Measurements from ENCODE around the gene MRPS26. TPM values are rescaled to one million over a fixed set of nuclear protein-coding genes. Genes with fewer than 3 reads are reported as not detected.

The MRPS26 gene
- total RNA-seq (100 to 1,000 TPM in 1 of 5 donors, 10 to 100 TPM in 3, 1 to 10 TPM in 1; 4.5 to 102 (median 34.5) TPM), polyA plus RNA-seq (10 to 100 TPM; 65.4 to 82.8 (median 74.3) TPM)
- long read RNA-seq, donor 1, transcript MRPS26-201 (4 exons, 1,127 nt) = major isoform, 16 of 21 reads
- long read RNA-seq, donor 1, partial matches to known transcripts = 5 of 21 reads
- long read RNA-seq, donor 1, other reads (novel, unspliced or antisense) = 0 of 21 reads
- long read RNA-seq, donor 2, transcript MRPS26-201 (4 exons, 1,127 nt) = major isoform, 22 of 22 reads
- long read RNA-seq, donor 2, partial matches to known transcripts = 0 of 22 reads
- long read RNA-seq, donor 2, other reads (novel, unspliced or antisense) = 0 of 22 reads
- long read RNA-seq, donor 3, transcript MRPS26-201 (4 exons, 1,127 nt) = major isoform, 22 of 22 reads
- long read RNA-seq, donor 3, partial matches to known transcripts = 0 of 22 reads
- long read RNA-seq, donor 3, other reads (novel, unspliced or antisense) = 0 of 22 reads
- long read RNA-seq, donor 4, partial matches to known transcripts = 0 of 3 reads
- long read RNA-seq, donor 4, other reads (novel, unspliced or antisense) = 0 of 3 reads
- long read RNA-seq, donor 5, transcript MRPS26-201 (4 exons, 1,127 nt) = major isoform, 32 of 37 reads
- long read RNA-seq, donor 5, partial matches to known transcripts = 5 of 37 reads
- long read RNA-seq, donor 5, other reads (novel, unspliced or antisense) = 0 of 37 reads
- long read RNA-seq, donor 6, transcript MRPS26-201 (4 exons, 1,127 nt) = major isoform, 65 of 78 reads
- long read RNA-seq, donor 6, partial matches to known transcripts = 13 of 78 reads
- long read RNA-seq, donor 6, other reads (novel, unspliced or antisense) = 0 of 78 reads
- long read RNA-seq, donor 7, transcript MRPS26-201 (4 exons, 1,127 nt) = major isoform, 33 of 33 reads
- long read RNA-seq, donor 7, partial matches to known transcripts = 0 of 33 reads
- long read RNA-seq, donor 7, other reads (novel, unspliced or antisense) = 0 of 33 reads
- long read RNA-seq, donor 8, transcript MRPS26-201 (4 exons, 1,127 nt) = major isoform, 27 of 34 reads
- long read RNA-seq, donor 8, partial matches to known transcripts = 7 of 34 reads
- long read RNA-seq, donor 8, other reads (novel, unspliced or antisense) = 0 of 34 reads
- long read RNA-seq, donor 9, transcript MRPS26-201 (4 exons, 1,127 nt) = major isoform, 17 of 27 reads
- long read RNA-seq, donor 9, partial matches to known transcripts = 10 of 27 reads
- long read RNA-seq, donor 9, other reads (novel, unspliced or antisense) = 0 of 27 reads
- long read RNA-seq, donor 10, transcript MRPS26-201 (4 exons, 1,127 nt) = major isoform, 12 of 17 reads
- long read RNA-seq, donor 10, partial matches to known transcripts = 5 of 17 reads
- long read RNA-seq, donor 10, other reads (novel, unspliced or antisense) = 0 of 17 reads

DNA sequence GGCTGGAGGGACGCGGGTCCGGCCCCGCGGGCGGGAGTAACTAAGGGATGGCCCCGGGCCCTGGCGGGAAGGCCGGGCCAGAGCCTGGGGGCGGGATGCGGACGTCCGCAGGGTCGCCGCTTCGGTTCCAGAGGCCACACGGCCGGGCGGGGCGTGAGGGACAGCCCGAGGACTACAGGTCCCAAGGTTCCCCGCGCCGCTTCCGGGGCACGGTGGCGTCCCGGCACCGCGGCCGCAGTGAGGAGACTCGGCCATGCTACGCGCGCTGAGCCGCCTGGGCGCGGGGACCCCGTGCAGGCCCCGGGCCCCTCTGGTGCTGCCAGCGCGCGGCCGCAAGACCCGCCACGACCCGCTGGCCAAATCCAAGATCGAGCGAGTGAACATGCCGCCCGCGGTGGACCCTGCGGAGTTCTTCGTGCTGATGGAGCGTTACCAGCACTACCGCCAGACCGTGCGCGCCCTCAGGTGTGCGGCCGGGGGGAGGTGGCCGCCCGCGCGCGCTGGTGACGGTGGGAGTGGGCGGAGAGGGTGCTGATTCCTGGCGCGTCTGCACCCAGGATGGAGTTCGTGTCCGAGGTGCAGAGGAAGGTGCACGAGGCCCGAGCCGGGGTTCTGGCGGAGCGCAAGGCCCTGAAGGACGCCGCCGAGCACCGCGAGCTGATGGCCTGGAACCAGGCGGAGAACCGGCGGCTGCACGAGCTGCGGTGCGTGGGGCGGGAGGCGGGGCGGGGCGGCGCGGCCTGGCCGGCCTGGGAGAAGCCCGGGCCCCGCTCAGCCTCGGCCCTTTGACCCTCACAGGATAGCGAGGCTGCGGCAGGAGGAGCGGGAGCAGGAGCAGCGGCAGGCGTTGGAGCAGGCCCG, at the start of gene MRPS26:
MRPS26 (plus strand) TSS at position 237 of the 861 bp plus-strand sequence; CDS start at position 254, 17 bp downstream.
- Histone ChIP-seq H3K4me1 (peaks cover 18 to 53% (median 46%) of the 10 kb centered on the region in 4 donors), H3K36me3 (peaks cover 22 to 37% (median 32%) of the 10 kb centered on the region in 4 donors), H3K27ac (peak within 1 kb of the TSS; percentile 91 to 96 (median 94)), H3K4me3 (peak within 1 kb of the TSS; percentile 85 to 97 (median 96)), H3K9me3 (no peaks in the 10 kb centered on the region), H3K27me3 (no peaks in the 10 kb centered on the region)
- TF ChIP-seq EP300 (IDR thresholded peaks at IDR 0.05) = no peak
- TF ChIP-seq POLR2AphosphoS5 (IDR thresholded peaks at IDR 0.05) = peak; percentile 45 to 89 (median 80)
- peak; percentile 91 to 97 for DNase-seq
- 0 to 1% (median 0%) methylated on average over 18 to 104 of the region's 104 CpGs for WGBS, 5 donors
- intact Hi-C loops (cut with DNase I; ENCODE audit: low total_unique reads) = no loop called here

DNA sequence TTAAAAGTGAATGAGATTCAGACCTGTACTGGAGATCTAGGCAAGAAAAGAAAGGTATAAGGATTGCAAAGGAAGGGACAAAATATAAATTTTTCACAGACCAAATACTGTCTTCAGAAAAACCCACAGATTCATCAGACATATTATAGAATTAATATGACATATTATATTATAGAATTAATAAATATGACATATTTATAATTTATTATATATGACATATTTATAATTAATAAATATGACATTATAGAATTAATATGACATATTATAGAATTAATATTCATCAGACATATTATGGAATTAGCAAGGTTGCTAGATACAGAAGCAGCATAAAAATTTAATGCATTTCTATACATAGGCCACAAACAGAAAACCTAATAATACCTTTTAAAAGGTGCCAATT, 47.1 kb upstream of the MRPS26 start:
- H3K4me3 ChIP-seq = no peak overlapping the region
- TF ChIP-seq POLR2A (IDR thresholded peaks at IDR 0.05) (no peak), EP300 (IDR thresholded peaks at IDR 0.05) (no peak), POLR2AphosphoS5 (IDR thresholded peaks at IDR 0.05) (no peak)
- TF ChIP-seq, protein P1, sequence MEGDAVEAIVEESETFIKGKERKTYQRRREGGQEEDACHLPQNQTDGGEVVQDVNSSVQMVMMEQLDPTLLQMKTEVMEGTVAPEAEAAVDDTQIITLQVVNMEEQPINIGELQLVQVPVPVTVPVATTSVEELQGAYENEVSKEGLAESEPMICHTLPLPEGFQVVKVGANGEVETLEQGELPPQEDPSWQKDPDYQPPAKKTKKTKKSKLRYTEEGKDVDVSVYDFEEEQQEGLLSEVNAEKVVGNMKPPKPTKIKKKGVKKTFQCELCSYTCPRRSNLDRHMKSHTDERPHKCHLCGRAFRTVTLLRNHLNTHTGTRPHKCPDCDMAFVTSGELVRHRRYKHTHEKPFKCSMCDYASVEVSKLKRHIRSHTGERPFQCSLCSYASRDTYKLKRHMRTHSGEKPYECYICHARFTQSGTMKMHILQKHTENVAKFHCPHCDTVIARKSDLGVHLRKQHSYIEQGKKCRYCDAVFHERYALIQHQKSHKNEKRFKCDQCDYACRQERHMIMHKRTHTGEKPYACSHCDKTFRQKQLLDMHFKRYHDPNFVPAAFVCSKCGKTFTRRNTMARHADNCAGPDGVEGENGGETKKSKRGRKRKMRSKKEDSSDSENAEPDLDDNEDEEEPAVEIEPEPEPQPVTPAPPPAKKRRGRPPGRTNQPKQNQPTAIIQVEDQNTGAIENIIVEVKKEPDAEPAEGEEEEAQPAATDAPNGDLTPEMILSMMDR (IDR thresholded peaks at IDR 0.05) = no peak
- intact Hi-C loops (cut with DNase I; ENCODE audit: low total_unique reads) = no loop called here
- no peaks in the 10 kb centered on the region for H3K9me3 ChIP-seq
- no peaks in the 10 kb centered on the region for H3K27me3 ChIP-seq
- peaks cover 13 to 51% (median 39%) of the 10 kb centered on the region in 4 donors for H3K36me3 ChIP-seq
- H3K27ac ChIP-seq = no peak overlapping the region
- DNase-seq = no peak
- no peaks in the 10 kb centered on the region for H3K4me1 ChIP-seq

DNA sequence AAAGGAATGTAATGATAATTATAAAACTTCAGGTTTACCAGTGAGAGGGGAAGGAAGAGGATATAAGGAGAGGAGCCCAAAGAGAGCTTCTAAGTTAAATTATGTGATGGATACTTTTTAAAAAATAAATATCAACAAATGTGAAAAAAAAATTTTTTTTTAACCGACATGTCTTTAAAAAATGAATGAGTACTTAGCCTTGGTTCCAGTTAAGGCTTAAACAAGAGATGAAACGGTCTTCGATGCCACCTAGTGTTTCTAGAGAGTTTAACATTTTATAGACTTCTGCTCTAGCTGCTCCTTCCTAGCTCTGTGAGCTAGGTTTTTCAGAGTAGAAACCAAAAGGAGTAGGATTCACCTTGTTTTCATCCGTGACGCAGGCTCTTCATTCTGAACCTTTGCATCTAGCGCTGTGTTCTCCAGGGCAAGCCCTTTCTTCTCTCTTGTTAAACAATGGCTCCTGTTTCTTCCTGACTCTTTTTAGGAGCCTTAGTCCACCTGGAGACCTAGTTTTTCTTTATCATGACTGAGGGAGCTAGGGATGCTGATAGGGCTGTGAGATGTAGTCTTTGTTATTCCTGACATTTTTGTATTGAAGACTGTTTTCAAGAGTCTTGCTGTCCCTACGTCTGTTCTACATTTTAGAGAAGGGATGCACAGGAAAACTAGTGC, 44.9 kb upstream of the MRPS26 start:
- H3K27ac ChIP-seq = no peak overlapping the region
- no peaks in the 10 kb centered on the region for H3K27me3 ChIP-seq
- H3K36me3 ChIP-seq = peaks cover 8 to 51% (median 39%) of the 10 kb centered on the region in 4 donors
- intact Hi-C loops (cut with DNase I; ENCODE audit: low total_unique reads) = no loop called here
- H3K4me3 ChIP-seq = no peak overlapping the region
- TF ChIP-seq EP300 (IDR thresholded peaks at IDR 0.05) (no peak), POLR2AphosphoS5 (IDR thresholded peaks at IDR 0.05) (no peak), POLR2A (IDR thresholded peaks at IDR 0.05) (no peak)
- TF ChIP-seq, protein P1 (IDR thresholded peaks at IDR 0.05) = peak in 1 of 7 experiments; percentile 37
- 43 to 69% (median 48%) methylated on average over 7 of the region's 7 CpGs for WGBS, 5 donors
- peak in 1 of 2 donors; percentile 76 for DNase-seq
- no peaks in the 10 kb centered on the region for H3K4me1 ChIP-seq
- no peaks in the 10 kb centered on the region for H3K9me3 ChIP-seq

Measured in stomach (tissue), 19 donors.